Cortex of kidney (tissue), 1 donor: Measurements from ENCODE around the gene KYNU.
"Not testable (repeated sequence)": the region's sequence is repeated elsewhere in the genome, so short reads cannot be mapped to it uniquely, and the experiment has no call there.

ENCODE experiments used
- DNase-seq: peaks from one replicate; lab custom pipeline; 2025; lab: John Stamatoyannopoulos, UW

Gene KYNU

GRCh38 chr2:143089520-143089919 lies 212.1 kb downstream of the KYNU start:
- DNase-seq = not testable (repeated sequence)
